HG03039 (cell line): ENCODE results near the gene MMP23B.
"Not testable (repeated sequence)": the region's sequence is repeated elsewhere in the genome, so short reads cannot be mapped to it uniquely, and the experiment has no call there.

Source experiments
- ATAC-seq: cut with Tn5 transposase; IDR thresholded peaks from one replicate; pipeline ENCODE4 v1.9.1; 2021; ENCODE audit warnings: mild to moderate bottlenecking, moderate library complexity; ENCODE audit not compliant: unreplicated experiment

The MMP23B gene

GRCh38 chr1:1631782-1632420 is at the start of gene MMP23B:
Gene MMP23B, plus strand, starts transcription at chr1:1632173. Its CDS starts 46 bp downstream, at chr1:1632219.
- ATAC-seq: no peak

DNA sequence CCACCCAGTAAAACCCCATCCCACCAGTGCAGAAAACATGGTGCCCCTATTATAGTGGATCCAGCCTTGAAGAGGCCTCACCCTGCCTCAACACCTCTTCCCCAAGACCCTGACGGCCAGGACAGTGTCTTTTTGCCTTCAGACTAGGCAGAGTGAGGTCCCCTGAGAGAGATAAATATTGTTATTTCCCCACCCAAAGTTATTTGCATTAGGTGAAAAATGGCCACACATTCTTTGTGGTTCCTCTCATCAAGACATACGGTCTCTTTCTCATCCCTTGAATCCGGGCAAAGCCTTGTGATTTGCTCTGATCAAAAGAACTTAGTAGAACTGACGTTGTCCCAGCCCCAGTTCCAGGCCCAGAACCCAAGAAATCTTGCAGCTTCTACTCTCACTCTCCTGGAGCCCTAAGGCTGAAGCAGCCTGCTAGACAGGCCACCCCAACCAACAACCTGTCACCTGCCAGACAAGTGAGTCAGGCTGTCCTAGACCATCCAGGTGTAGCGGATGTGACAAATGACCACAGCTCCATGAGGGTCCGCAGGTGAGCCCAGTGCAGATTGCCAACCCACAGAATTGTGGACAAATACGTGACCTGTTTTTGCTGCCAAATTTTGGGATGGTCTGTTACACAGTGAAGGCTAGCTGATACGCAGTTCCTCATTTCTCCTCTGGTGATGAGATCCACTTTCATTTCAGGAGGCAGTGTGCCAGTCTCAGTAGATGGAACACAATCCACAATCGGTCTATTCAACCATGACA is 49.2 kb upstream of the MMP23B start:
- ATAC-seq: no peak

GRCh38 chr1:1583347-1584010 is 48.5 kb upstream of the MMP23B start:
- no peak for ATAC-seq

DNA sequence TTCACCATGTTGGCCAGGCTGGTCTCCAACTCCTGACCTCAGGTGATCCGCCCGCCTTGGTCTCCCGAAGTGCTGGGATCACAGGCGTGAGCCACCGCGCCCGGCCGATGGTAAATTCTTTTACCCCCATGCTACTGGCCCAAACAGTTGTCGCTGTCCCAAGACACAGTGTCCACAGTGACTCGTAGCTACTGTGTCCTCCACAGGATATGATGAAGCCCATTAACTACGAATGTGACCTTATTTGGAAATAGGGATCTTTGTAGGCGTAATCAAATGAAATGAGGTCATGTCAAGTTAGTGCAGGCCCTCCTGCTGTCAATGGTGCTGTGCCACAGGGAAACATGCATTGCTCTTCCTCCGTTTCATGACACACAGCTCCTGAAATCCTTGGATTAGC is 40.5 kb upstream of the MMP23B start:
- ATAC-seq: no peak

DNA sequence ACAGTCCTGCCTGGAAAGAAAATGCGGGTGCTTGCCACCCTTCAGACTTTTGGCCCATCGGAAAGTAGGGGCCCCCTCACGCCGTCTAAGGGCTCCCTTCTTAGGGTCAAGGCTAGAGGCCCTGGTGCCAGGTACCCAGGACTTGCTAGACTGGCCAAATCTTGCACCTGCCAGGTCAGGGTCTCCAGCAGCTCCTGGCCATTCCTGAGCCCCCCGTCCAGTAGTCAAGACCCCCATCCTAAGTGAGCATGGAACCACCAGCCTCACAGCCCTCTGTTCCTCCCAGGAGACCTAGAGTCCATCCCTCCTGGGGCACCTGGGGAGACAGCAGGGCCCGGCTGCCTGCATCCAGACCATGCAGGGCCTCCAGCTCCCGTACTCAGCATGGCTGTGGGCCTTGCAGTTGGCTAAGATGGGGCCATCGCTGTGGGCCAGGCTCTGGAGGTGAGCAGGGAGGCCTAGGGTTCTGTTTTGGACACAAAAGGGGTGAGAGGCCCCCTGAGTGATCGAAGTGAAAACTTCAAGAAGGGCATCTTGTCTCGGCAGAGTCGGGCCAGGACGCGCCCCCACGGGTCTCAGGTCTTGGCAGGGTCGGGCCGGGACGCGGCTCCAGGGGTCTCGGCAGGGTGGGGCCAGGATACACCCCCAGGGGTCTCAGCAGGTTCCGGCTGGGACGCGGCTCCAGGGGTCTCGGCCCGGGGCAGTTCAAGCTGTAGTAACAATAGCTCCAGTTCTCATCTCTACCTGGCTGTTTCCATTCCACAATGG is 38.0 kb upstream of the MMP23B start:
- ATAC-seq: no peak

- ATAC-seq: no peak
These were observed 37.2 kb upstream of the MMP23B start for GRCh38 chr1:1594602-1595260.

DNA sequence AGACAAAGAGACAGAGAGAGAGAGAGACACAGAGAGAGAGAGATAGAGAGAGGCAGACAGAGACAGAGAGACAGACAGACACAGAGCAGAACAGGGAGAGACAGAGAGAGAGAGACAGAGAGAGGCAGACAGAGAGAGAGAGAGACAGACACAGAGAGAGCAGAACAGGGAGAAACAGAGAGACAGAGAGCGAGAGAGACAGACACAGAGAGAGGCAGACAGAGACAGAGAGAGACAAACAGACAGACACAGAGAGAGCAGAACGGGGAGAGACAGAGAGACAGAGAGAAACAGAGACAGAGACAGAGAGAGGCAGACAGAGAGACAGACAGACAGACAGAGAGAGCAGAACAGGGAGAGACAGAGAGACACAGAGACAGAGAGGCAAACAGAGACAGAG is 36.6 kb upstream of the MMP23B start:
- not testable (repeated sequence) for ATAC-seq

- ATAC-seq: no peak
These were observed 35.3 kb upstream of the MMP23B start for GRCh38 chr1:1596493-1597274.

DNA sequence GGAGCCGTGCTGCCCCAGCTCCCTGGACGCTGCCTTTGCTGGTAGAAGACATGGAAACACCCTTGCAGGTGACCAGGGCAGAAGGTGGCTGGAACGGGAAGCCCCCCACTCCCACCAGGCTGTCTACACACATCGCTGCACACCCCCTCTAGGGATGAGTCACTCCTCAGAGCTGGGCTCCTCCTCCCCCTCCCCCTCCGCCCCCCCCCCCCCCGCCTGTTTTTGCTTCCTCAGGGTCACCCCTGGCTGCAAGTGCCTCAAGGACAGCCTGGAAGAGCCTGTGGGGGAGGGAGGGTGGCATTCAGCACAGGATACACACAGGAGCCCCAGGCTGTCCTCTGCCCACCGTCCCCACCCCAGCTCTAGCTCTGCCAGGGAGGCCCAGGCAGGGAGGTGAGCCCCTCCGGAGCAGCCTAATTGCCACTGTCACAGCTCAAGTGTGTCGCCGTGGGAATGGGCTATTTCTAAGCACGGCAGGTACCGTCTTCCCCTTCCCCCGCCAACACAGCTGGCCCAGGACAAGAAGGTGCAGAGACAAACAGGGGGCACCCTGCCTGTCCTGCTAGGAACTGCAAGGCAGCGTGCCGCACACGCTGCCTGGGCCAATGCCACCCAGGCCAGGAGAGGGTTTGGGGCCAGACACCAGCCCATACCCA is 34.6 kb upstream of the MMP23B start:
- no peak for ATAC-seq

- no peak for ATAC-seq
These were observed 33.8 kb upstream of the MMP23B start for GRCh38 chr1:1598051-1598719.

- no peak for ATAC-seq
These were observed 33.3 kb upstream of the MMP23B start for GRCh38 chr1:1598720-1599029.

GRCh38 chr1:1599030-1599934 is 32.7 kb upstream of the MMP23B start:
- ATAC-seq: no peak

GRCh38 chr1:1599935-1600860 is 31.8 kb upstream of the MMP23B start, which contains the start of gene FNDC10:
Gene FNDC10, minus strand, starts transcription at chr1:1600135. Its CDS starts 120 bp downstream, at chr1:1600015.
- no peak for ATAC-seq

DNA sequence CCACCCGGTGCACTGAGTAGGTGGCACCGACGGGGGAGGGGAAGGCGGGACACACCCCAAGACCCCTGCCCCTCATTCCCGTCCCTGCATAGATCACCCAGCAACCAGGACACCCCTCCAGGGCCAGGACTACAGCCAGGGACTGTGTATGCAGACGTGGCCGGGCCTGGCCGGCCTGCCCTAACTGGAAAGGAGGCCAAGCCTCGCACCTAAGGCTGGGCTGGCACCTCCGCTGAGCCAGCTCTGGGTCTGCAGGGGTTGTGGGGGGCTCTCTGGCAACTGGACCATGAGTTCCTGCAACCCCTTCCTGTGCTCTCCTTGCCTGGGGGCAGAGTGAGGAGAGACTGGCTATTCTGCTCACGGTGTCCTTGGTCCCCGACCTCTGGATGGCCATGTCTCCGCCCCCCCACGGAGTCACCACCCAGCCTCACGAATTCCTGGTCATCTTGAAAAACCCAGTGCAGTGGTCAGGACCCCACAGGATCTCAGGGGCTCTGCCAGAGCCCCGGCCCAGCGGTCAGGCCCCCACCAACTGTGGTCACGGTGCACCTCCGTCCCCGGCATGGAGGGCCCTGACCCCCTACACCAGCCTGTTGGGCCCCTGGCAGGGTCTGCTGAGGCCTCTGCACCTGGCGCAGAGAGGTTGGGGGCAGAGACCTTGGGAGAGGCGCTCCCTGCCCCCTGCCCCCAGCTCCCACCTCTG is 31.0 kb upstream of the MMP23B start:
- ATAC-seq: no peak

GRCh38 chr1:1601564-1602303 is 30.2 kb upstream of the MMP23B start:
- no peak for ATAC-seq
